Erythroblast (primary cell): ENCODE data around the gene CCL2.

ENCODE experiments used
- GATA1 ChIP-seq: IDR thresholded peaks from 2 replicates; pipeline ENCODE4 v1.6.1; 2011; ENCODE audit warnings: low read depth, mild to moderate bottlenecking, control low read depth, low read length, moderate library complexity
- POLR2A ChIP-seq: IDR thresholded peaks from 2 replicates; pipeline ENCODE4 v1.6.1; 2011; ENCODE audit warnings: mild to moderate bottlenecking, low read length

- TF ChIP-seq POLR2A (no peak), GATA1 (no peak)
Measured at GRCh38 chr17:34254651-34255380, at the start of gene CCL2.
